Measurements from ENCODE around the gene HPS6.
A peak's percentile ranks its signal among the peaks of the same experiment; 100 is the strongest.

The HPS6 gene

DNA sequence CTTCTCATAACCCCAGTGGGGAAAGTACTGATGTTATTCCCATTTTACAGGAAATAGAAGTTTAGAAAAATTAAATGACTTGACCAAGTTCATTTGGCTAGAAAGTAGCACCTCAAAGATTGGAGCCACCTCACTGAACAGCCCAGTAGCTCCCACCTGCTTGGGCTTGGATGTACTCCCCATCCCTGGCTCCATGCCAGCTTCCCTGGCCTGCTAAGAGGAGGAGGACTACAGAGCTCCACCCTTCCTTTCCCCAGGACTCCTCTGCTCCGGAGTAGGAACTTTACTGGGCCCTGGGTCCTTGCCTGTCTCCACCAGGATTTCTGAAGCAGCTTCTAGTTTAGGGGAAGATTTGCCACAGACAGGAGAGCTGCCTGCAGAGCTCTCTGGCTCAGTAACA, 3.1 kb downstream of the HPS6 start:
- DNase-seq (ENCODE audit: low spot score): no peak

DNA sequence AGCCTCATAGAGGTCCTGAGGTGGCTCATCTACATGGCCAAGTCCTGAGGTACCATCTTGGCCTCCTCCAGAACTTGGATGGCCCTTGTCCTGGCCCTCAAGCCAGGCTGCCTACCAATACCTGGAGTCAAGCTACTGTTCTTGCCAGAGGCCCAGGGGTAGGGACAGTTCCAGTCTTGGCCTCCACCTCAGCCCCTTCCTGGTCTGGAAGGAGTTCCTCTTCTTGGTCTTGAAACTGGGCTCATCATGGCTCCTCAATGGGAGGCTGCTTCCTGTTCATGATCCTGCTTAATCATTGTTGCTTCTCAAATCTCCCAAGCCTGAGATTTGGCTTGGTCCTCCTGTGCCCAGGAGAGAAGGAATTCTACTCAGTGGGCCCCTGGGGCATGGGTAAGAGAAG, 3.9 kb downstream of the HPS6 start:
- DNase-seq (ENCODE audit: low spot score): no peak

DNA sequence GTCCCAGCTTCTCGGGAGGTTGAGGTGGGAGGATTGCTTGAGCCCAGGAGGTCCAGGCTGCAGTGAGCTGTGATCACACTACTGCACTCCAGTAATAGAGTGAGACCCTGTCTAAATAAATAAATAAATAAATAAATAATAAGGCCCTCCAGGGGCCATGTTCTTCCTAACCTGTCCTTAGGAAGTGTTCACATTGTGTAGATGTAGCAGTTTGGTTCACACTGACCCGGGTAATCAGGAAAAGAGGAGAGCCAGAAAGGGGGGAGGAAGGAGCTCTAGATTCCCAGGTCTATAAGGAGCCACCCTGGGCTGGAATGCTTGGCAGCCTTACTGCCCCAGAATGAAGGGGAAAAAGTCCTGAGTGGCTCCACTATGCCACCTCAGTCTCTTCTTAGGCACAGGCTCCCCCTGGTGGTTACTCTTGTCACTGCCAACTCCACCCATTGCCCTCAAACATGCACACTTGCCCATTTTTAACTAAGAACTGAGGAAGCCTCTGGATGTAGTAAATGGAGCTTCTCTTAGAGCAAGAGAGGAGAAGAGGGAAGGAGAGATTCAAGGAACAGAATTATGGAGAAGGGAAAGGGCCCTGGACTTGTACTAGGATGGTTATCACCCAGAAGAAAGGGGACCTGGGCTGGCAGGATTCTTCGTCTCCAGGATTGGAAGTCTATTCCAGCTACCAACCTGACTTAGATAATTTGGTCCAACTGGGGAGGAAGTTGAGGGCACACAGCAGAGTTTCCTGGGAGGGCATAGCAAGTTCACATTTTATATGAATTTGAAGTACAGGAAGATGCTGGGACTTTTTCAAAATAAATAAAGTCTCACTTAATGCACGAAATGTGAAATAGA, 7.8 kb downstream of the HPS6 start:
- peak; percentile 91 for DNase-seq (ENCODE audit: low spot score)

DNA sequence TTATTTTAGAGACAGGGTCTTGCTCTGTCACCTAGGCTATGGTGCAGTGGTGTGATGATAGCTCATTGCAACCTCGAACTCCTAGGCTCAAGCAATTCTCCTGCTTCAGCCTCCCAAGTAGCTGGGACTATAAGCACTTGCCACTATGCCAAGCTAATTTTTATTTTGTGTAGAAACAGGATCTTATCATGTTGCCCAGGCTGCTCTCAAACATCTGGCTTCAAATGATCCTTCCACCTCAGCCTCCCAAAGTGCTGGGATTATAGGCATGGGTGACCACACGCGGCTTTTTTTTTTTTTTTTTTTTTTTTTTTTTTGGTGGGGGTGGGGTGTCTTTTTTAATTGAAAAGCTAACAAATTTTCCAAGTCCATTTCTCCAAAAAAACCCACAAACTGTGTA, 18.4 kb downstream of the HPS6 start:
- no peak for DNase-seq (ENCODE audit: low spot score)

DNA sequence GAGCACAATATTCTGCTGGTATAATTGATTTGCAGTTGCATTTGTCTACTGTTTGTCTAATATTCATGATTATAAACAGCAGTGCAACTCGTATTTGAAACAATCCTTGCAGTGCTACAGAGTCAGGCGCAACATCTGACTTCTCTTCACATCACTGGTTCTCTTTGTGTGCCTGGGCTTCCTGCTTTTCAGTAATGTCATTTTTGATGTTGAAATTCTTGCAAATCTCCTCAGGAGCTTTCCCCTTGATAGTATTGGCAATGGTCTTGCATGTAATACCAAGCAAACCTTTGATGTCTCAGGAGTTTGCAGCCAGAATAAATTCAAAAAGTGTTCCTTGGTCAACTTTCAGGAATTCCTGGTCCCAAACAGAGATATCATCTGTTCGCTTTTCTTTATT, 20.2 kb downstream of the HPS6 start:
- no peak for DNase-seq (ENCODE audit: low spot score)

DNA sequence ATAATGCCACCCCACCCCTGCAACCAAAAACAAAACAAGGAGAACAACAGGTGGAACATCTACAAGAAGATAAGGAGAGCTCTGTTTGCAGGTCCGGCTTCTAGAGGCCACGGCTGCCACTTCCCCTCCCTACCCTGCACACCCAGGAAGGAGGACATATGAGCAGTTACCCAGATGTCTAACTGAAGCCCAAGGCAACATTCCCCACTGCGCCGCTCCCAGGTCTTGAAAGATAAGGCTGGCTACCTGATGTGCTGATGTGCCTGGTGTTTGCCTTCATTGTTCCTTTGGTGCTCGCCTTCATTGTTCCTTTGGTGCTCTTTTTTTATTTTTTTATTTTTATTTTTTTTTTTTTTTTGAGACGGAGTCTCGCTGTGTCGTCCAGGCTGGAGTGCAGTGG, 21.0 kb downstream of the HPS6 start:
- no peak for DNase-seq (ENCODE audit: low spot score)

DNA sequence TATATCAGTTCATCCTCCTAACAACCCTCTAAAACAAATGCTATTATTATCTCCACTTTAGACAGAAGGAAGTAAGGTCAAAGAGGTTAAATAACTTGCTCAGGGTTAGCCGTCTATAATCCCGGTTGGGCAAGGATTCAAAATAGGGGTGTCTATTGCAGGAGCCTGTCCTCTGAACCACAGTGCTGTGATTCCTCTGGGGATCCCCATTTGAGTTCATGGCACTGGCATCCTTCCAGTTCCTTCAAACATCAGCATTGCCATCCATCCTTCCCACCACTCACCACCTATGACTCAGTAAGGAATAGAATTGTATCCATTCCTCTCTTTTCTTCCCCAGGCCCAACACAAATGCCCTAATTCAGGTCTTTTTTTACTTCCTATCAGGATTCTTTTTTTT, 25.6 kb downstream of the HPS6 start:
- no peak for DNase-seq (ENCODE audit: low spot score)

DNA sequence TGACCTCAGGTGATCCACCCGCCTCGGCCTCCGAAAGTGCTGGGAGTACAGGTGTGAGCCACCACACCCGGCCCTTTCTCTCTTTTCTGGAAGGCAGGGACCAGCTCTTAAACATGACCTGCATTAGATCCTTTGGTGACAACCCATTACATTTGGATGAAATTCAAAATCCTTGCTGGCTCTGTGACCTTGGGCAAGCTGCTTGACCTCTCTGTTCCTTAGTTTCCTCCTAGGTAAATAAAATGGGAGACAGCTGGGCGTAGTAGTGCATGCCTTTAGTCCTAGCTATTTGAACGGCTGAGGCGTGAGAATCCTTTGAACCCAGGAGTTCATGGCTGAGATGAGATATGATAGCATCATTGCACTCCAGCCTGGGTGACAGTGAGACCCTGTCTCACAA, 31.3 kb downstream of the HPS6 start:
- no peak for DNase-seq (ENCODE audit: low spot score)

DNA sequence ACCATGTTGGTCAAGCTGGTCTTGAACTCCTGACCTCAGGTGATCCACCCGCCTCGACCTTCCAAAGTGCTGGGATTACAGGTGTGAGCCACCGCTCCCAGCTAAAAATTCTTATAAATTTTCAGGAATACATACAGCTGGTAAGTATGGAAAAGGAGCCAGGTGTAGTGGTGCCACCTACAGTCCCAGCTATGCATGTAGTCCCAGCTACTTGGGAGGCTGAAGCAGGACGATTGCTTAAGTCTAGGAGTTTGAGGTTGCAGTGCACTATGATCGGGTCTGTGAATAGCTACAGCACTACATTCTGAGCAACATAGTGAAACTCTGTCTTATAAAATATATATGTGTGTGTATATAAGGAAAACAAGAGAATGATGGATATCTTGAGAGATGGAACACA, 36.0 kb downstream of the HPS6 start:
- no peak for DNase-seq (ENCODE audit: low spot score)

DNA sequence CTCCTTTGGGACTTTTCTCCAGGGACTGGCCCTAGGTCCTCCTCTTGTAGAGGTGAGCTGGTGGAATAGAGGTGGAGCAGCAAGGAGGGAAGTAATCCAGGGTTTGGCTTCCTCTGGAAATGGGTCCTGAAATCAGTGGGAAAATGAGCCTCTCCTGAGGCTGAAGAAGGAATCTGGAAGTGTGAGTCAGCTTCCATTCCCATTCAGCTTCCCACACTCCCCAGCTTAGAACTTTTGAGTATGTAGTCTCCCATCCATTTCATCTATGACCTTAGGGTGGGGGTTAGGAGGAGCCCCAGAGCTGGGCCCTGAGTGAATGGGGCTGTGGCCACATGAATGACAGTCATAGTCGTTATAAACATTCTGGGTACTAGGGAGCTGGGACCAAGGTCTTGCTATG, 37.3 kb downstream of the HPS6 start:
- DNase-seq (ENCODE audit: low spot score): no peak

DNA sequence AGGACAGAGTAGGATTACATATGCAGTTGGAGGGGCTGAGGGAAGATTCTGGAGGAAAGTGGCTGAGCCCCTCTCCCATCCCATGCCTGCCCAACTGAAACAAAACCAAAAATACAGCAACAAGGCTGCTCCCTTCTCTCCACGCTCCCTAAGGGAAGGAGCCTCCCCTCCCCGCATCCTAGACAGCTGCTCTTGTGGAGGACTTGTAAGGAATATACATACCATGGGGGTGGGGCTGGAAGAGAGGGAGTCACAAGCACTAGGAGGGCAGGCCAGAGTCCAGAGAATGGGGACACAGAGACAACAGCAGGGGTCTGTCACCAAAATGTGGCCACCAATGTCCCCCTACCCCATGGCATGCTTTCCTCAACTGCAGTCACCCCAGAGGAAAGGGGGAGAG, 41.8 kb downstream of the HPS6 start:
- no peak for DNase-seq (ENCODE audit: low spot score)

DNA sequence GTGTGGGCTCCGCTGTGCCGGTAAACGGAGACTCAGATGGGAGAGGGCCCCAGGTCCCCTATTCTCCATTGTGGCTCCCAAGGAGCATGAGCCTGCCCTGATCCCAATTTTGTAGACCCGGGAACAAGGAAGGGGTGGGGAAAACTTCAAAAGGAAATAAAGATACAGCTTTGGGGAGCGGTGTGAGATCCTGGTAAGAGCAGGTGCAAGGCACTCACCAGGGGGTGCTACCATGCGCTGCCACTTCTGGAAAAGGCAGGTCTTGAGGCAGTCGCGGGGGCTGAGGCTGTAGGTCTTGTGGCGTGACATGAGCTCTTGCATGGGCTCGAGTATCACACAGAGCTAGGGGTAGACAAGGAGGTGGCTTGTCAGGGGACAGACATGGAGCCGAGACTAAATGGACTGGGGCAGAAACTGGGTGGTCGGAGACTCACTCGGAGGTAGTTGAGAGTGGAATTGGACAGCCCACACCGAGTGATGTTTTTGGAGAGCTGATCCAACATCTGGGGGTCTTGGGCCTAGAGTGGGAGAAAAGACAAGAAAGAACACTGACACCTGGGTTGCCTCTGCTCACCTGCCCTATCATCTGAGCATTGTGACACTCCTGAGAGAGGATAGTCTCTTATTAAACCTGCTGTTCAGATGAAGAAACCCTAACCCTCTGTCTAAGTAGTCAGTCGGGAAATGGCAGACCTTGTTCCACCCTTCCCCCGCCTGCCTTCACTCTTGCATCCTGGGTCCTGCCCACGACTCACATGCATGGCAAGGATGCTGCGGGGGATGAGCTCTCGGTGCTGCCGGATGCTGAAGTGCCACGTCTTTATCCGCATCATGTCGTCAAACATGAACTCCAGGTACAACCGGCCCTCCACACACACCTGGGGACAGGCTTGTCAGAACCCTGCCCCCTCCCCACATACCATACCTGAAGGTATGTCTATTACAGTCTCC, 44.3 kb downstream of the HPS6 start:
- peak; percentile 31 for DNase-seq (ENCODE audit: low spot score)

DNA sequence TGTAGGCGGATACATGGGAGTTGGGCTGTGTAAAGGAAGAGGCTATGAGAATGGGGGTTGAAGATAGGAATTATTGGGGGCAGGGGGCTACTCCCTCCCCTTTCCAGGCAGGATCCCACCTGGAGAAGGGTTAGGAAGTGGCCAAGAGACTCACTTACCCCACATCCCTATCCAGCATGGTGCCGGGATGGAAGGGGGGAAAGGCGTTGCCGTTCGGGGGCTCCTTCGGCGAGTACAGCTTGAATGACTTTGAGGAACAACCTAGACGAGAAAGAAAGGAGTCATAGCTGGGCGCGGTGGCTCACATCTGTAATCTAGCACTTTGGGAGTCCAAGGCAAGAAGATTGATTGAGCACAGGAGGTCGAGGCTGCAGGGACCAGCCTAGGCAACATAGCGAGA, 46.1 kb downstream of the HPS6 start:
- DNase-seq (ENCODE audit: low spot score): no peak

DNA sequence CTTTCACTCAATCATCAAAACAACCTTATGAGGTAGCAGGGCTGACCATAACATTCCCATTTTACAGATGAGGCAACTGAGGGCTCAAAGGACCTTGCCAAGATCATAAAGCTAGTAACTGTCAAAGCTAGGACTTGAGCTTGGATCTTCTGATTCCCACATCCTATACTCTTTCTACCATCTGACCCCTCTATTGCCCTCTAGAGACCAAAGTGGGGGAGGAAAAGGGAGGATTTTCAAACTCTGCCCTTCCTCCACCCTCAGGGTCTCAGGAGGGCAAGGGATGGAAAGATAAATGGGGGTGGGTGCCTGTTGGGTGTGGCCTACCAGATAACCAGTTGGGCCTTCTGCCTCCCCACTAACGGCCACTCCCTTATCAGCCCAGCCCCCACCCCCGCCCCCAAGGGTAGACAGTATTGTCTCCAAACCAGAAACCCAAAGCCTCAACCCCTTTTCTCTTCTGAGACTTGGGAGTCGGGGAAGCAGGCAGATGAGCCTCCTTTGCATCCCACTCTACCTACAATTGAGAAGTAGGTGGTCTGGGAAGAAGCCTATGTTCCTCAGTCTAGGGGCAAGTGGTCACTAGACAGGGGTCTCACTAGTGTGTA, 47.2 kb downstream of the HPS6 start:
- no peak for DNase-seq (ENCODE audit: low spot score)

DNA sequence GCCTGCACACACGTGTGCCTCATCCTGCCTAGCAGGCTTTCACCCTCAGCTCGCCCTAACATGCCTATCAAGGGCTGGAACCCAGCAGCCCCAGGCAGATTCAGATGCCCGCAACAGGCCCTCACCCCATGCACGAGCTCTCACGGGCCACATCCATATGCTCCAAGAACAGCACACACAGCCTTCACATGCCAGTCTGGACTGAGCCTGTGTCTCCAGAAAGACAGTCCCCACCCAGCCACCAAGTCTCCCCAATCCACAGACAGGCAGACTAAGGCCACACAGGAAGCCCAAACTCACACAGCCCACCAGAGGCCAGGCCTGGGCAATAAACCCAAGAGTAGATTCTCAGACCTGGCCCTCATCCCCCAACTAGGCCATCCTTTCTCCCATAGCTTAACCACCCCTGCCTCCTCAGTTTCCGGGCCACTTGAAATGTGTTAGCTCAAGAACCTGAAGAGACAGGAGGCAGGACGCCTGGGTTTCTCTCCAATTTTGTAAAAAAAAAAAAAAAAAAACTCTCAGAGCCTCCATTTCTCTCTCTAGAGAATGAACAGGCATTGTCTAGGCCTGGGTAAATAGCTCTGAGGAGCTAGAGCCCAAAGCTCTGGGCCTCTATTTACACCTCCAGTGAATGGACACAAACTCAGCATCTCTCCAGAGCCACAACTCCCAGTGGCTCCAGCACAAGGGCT, 48.3 kb downstream of the HPS6 start:
- DNase-seq (ENCODE audit: low spot score): no peak

DNA sequence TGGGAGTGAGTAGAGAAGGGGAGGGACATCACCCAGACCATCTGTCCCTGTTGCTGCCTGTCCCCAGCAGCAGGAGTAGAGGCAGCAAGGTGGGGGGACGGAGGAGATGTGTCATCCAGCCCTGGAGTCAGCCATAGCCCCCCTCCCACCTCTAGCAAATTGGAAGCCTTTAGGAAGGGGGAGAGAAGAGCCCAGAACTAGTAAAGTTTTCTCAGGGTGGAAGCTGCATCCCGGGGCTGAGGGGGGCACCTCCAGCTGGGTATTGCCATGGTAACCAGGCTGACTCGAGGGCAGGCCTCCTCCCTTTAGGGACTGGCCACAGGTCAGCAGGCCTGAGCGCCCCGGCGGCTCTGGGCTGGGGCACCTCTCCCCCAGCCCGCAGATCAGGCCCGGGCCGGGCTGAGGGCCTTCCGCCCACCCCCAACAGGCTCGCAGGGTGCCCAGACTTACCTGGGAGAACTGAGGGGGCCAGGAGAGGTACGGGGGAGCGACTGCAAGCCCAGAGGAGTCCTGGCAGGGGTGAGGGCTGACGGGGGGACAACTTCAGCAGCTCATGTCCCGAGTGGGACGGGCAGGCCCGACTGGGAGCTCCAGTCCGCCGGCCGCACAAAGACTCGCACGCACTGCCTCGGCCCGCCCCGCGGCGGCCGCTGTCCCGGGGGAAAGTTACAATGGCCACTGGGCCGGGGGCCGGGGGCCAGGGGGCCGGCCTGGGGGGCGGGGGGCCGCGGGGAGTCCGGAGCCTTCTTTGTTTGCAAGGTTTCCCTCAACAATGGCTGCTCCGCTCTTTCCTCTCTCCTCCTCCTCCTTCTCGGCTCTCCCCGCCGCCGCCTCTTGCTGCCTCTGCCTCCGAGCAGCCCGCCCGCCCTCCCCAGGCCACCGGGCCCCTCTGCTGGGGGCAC, 49.1 kb downstream of the HPS6 start:
- DNase-seq (ENCODE audit: low spot score): no peak

DNA sequence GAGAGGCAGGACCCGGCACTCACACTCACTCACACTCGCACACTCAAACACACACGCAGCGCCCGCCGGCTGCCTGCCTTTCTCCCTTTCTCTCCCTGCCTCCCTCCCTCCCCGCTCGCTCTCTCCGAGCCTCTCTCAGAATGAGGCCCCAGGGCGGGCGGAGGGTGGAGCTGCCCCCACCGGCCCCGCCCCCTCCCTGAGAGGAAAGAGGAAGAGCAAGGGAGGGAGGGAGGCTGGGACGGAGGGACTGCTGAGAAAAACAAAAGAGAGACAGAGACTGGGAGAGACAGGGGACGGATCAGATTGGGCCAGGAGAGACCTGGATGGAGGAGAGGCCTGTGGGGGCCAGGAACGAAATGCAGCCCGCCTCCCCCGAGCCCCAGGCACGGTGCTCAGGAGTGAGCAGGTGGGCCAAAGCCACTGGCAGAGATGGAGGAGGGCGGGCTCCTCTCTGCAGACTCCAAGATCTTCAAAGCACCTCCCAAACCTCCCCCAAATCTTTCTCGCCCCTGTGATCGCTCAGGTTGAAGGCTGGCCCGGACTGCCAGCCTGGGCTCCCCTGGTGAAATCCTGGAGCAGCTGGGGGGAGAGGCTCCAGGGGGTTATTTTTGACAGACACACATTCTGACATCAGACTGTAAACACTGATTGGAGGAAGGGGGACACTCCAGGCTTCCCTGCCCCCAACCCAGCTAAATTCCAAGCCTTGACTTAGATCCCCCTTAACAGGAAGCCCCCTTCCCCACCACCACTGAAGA, 49.9 kb downstream of the HPS6 start:
- peak; percentile 97 for DNase-seq (ENCODE audit: low spot score)

DNA sequence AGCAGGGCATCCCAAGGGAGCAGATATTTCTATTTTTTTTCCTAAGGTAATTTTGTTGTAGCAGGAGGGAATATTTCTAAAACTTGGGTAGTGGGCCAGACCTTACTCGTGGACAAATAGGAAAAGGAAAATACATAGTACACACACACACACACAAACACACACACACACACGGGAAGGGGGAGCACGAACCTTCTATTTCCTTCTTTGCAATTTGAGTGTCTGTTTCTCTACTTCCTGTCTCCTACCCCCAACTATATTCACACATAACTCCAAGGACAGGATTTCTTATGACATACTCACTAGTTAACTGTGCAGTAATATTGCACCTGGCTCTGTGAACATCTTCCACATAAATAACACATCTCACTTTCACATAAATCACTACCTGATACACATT, 50.6 kb downstream of the HPS6 start:
- DNase-seq (ENCODE audit: low spot score): peak; percentile 24

DNA sequence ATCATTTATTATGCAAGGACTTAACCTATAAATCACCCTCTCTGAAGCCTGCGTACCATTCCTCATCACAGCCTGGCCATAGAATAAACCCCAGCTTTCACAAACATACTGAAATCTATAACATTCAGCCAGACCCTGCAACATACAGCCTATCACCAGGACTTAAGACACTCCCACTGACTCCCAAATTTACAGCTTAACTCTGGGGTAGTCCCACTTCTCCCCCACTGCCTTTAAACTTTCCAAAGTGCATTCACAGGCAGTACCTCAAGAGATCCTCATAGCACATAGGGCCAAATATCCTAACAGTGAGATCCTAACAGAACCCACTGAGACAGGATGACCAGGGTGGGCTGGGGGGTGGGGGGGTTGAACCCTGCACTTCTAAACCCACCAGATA, 51.5 kb downstream of the HPS6 start:
- no peak for DNase-seq (ENCODE audit: low spot score)
